PC-3 (cell line): ENCODE measurements around the gene UTS2. TPM values are rescaled to one million over a fixed set of nuclear protein-coding genes. Genes with fewer than 3 reads are reported as not detected.

ENCODE experiments used
- ATAC-seq: fragments of 200-7000 bp; cut with Tn5 transposase; 2 replicates; pipeline ENCODE4 v1.9.1; 2020; ENCODE audit warnings: mild to moderate bottlenecking, moderate library complexity
- BruUV-seq: library from RNA; stranded (reverse); fragments of 400-500 nt; replicated peaks from 2 replicates; lab custom pipeline; 2021; lab: Mats Ljungman, UMichigan
- CTCF ChIA-PET: fragments of 300-600 bp; sonication (Branson Sonifier 250); formaldehyde crosslinking; loops from one replicate; lab custom pipeline; 2022; ENCODE audit warnings: antibody characterized with exemption; lab: Charles Lee
- POLR2A ChIA-PET: fragments of 300-600 bp; sonication (Branson Sonifier 250); formaldehyde crosslinking; loops from one replicate; lab custom pipeline; 2022; ENCODE audit warnings: antibody characterized with exemption; ENCODE audit not compliant: unreplicated experiment; lab: Charles Lee
- DNase-seq: peaks from one replicate; pipeline ENCODE4 v3.0.0-alpha.2; 2015
- H2AFZ ChIP-seq: fragments of 300-600 bp; sonication (generic); 2 replicates; pipeline ENCODE4 v1.6.0; 2016; ENCODE audit warnings: antibody characterized with exemption, low read length
- H3F3A ChIP-seq: fragments of 300-600 bp; sonication (generic); one replicate; pipeline ENCODE4 v1.6.0; 2017; ENCODE audit warnings: antibody characterized with exemption, low read length, control low read depth, mild to moderate bottlenecking; ENCODE audit not compliant: unreplicated experiment
- H3K27ac ChIP-seq: fragments of 300-600 bp; sonication (generic); 2 replicates; pipeline ENCODE4 v1.5.1; 2016; ENCODE audit warnings: mild to moderate bottlenecking, low read length
- H3K27me3 ChIP-seq: fragments of 300-600 bp; sonication (generic); 2 replicates; pipeline ENCODE4 v1.6.1; 2016; ENCODE audit warnings: low read length, mixed read lengths
- H3K36me3 ChIP-seq: fragments of 300-600 bp; sonication (generic); 2 replicates; pipeline ENCODE4 v1.6.1; 2016; ENCODE audit warnings: low read depth, mixed run types, low read length, mixed read lengths
- H3K4me1 ChIP-seq: fragments of 300-600 bp; sonication (generic); 2 replicates; pipeline ENCODE4 v1.5.1; 2016; ENCODE audit warnings: low read length; ENCODE audit not compliant: insufficient read depth
- H3K4me2 ChIP-seq: fragments of 300-600 bp; sonication (generic); 2 replicates; pipeline ENCODE4 v1.6.0; 2016; ENCODE audit warnings: low read length
- H3K4me3 ChIP-seq: fragments of 300-600 bp; sonication (generic); 2 replicates; pipeline ENCODE4 v1.5.1; 2016; ENCODE audit warnings: mild to moderate bottlenecking, low read length, mixed read lengths
- H3K79me2 ChIP-seq: fragments of 300-600 bp; sonication (generic); 2 replicates; pipeline ENCODE4 v1.6.1; 2017; ENCODE audit warnings: low read length, mixed read lengths
- H3K9ac ChIP-seq: fragments of 300-600 bp; sonication (generic); 2 replicates; pipeline ENCODE4 v1.6.0; 2016; ENCODE audit warnings: mild to moderate bottlenecking, low read length
- H3K9me2 ChIP-seq: fragments of 300-600 bp; sonication (generic); replicated peaks from 2 replicates; pipeline ENCODE4 v1.6.1; 2016; ENCODE audit warnings: mixed run types, low read length, mixed read lengths
- H3K9me3 ChIP-seq: fragments of 300-600 bp; sonication (generic); 2 replicates; pipeline ENCODE4 v1.6.1; 2016; ENCODE audit warnings: low read length, mixed read lengths
- H4K20me1 ChIP-seq: fragments of 300-600 bp; sonication (generic); 2 replicates; pipeline ENCODE4 v1.6.1; 2016; ENCODE audit warnings: low read length, mixed read lengths
- CTCF ChIP-seq: fragments of 300-600 bp; sonication (generic); conservative IDR thresholded peaks from 2 replicates; pipeline ENCODE4 v1.5.1; 2017; ENCODE audit warnings: antibody characterized with exemption, low read depth, mild to moderate bottlenecking, low read length
- EZH2 ChIP-seq: fragments of 300-600 bp; sonication (generic); IDR thresholded peaks from one replicate; pipeline ENCODE4 v1.6.1; 2017; ENCODE audit warnings: antibody characterized with exemption, mild to moderate bottlenecking, low read length; ENCODE audit not compliant: unreplicated experiment
- EZH2phosphoT487 ChIP-seq: fragments of 300-600 bp; sonication (generic); IDR thresholded peaks from 2 replicates; pipeline ENCODE4 v1.6.1; 2018; ENCODE audit warnings: mild to moderate bottlenecking, antibody characterized with exemption, low read length, borderline replicate concordance
- intact Hi-C: fragments of 100-400 bp; cut with micrococcal nuclease; formaldehyde crosslinking; loops from 2 replicates; pipeline ENCODE4 v1.9.0; 2023
- total RNA-seq: library from RNA; depleted of rRNA; stranded (reverse); fragments of >200 nt; gene quantifications from 2 replicates; pipeline ENCODE4 v1.2.3, GENCODE V29; 2014

UTS2 gene
- total RNA-seq, 1 experiment from 2014 or later, result not detected

- ATAC-seq (no peak), DNase-seq (no peak)
- Histone ChIP-seq H3K36me3 (no peaks in the 10 kb centered on the region), H4K20me1 (no peaks in the 10 kb centered on the region), H3K4me1 (peaks cover 37% of the 10 kb centered on the region), H2AFZ (no peak overlapping the region), H3K4me3 (no peak overlapping the region), H3K27me3 (no peaks in the 10 kb centered on the region), H3K4me2 (no peak overlapping the region), H3K9me2 (no peaks in the 10 kb centered on the region), H3F3A (no peaks in the 10 kb centered on the region), H3K79me2 (no peaks in the 10 kb centered on the region), H3K9ac (no peak overlapping the region), H3K9me3 (no peaks in the 10 kb centered on the region), H3K27ac (no peak overlapping the region)
- intact Hi-C loops, result loop anchor here (5.0 kb wide), 1 partner anchor 39 kb away; the partner anchor contains the start of gene UTS2
- BruUV-seq, result no TSS peak
- ChIA-PET CTCF (no interaction called here), POLR2A (interaction anchor here (0.6 kb wide), 1 partner anchor 39 kb away, joined by 17 read pairs; no protein-coding TSS in a partner anchor)
- TF ChIP-seq EZH2, result no peak
- TF ChIP-seq CTCF, result no peak
- TF ChIP-seq EZH2phosphoT487, result no peak
Measured at GRCh38 chr1:7890853-7891252, 38.0 kb upstream of the UTS2 start.

- BruUV-seq, result no TSS peak
- CTCF ChIA-PET, result no interaction called here
- POLR2A ChIA-PET, result no interaction called here
Measured at GRCh38 chr1:7888248-7889081, 35.6 kb upstream of the UTS2 start.

More at GRCh38 chr1:7888248-7889081, 35.6 kb upstream of the UTS2 start:
- Histone ChIP-seq H3K4me3 (no peak overlapping the region), H3K27me3 (no peaks in the 10 kb centered on the region), H2AFZ (no peak overlapping the region), H3K36me3 (no peaks in the 10 kb centered on the region), H3K4me1 (peaks cover 15% of the 10 kb centered on the region), H3F3A (no peaks in the 10 kb centered on the region), H3K9ac (no peak overlapping the region), H3K27ac (no peak overlapping the region), H3K9me2 (no peaks in the 10 kb centered on the region), H3K4me2 (no peak overlapping the region), H3K9me3 (no peaks in the 10 kb centered on the region), H3K79me2 (no peaks in the 10 kb centered on the region), H4K20me1 (no peaks in the 10 kb centered on the region)
- ATAC-seq (no peak), DNase-seq (peak; percentile 11)
- TF ChIP-seq EZH2 (no peak), CTCF (no peak), EZH2phosphoT487 (no peak)
- intact Hi-C loops, result no loop called here
